ENCODE measurements around the gene SPRED2.

DNA sequence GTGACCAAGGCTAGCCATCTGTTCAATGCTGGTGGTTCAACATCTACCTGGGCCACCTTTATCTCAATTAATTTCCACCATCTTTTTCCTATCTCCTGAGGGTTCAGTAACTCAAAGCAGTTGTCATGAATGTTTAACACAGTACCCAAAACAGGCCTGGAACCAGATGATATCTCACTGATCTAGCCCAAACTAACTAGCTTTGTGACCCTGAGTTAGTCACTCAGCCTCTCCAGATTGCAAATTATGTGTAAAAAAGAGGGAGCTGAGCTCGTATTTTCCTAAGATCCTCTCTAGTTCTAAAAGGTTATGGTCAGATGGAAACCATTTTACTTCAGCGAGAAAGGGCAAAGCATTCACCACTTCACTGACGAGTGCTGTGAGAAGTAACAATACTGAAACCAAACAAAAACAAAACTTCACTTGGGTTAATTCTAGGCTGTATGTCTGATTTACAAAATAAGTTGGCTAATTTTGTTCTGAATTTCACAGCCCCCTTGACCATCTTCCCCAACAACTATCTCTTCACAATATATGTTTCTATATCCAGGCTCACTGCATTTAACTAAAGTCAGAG is 14.8 kb downstream of the SPRED2 start:
- TF ChIP-seq, protein P1, sequence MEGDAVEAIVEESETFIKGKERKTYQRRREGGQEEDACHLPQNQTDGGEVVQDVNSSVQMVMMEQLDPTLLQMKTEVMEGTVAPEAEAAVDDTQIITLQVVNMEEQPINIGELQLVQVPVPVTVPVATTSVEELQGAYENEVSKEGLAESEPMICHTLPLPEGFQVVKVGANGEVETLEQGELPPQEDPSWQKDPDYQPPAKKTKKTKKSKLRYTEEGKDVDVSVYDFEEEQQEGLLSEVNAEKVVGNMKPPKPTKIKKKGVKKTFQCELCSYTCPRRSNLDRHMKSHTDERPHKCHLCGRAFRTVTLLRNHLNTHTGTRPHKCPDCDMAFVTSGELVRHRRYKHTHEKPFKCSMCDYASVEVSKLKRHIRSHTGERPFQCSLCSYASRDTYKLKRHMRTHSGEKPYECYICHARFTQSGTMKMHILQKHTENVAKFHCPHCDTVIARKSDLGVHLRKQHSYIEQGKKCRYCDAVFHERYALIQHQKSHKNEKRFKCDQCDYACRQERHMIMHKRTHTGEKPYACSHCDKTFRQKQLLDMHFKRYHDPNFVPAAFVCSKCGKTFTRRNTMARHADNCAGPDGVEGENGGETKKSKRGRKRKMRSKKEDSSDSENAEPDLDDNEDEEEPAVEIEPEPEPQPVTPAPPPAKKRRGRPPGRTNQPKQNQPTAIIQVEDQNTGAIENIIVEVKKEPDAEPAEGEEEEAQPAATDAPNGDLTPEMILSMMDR (IDR thresholded peaks at IDR 0.05), result no peak
- TF ChIP-seq POLR2AphosphoS5 (IDR thresholded peaks at IDR 0.05), result no peak
